Ascending aorta (tissue), 2 donors: ENCODE data around the gene COG5. TPM values are rescaled to one million over a fixed set of nuclear protein-coding genes. Genes with fewer than 3 reads are reported as not detected.

Experiments
- DNase-seq, 2 donors: peaks; one replicate each; pipeline ENCODE4 v3.0.0-alpha.2; 2019; ENCODE audit warnings: low spot score in 2 of 2
- H3K27ac ChIP-seq, 2 donors: fragments of 200-600 bp; sonication (generic); one replicate each; pipeline ENCODE4 v1.5.1; 2016 to 2017; ENCODE audit warnings: mild to moderate bottlenecking in 1 of 2
- H3K27me3 ChIP-seq: fragments of 200-600 bp; sonication (generic); one replicate; pipeline ENCODE4 v1.5.1; 2017
- H3K36me3 ChIP-seq, 2 donors: fragments of 200-600 bp; sonication (generic); one replicate each; pipeline ENCODE4 v1.5.1; 2016
- H3K4me1 ChIP-seq, 2 donors: fragments of 200-600 bp; sonication (generic); one replicate each; pipeline ENCODE4 v1.5.1; 2016 to 2017; ENCODE audit warnings: mild to moderate bottlenecking in 1 of 2
- H3K4me3 ChIP-seq, 2 donors: fragments of 200-600 bp; sonication (generic); one replicate each; pipeline ENCODE4 v1.5.1; 2016 to 2017; ENCODE audit warnings: mild to moderate bottlenecking in 1 of 2
- H3K9me3 ChIP-seq, 2 donors: fragments of 200-600 bp; sonication (generic); one replicate each; pipeline ENCODE4 v1.5.1; 2016
- intact Hi-C: fragments of 100-400 bp; cut with DNase I; formaldehyde crosslinking; loops from one replicate; pipeline ENCODE4 v1.15.1; 2023
- total RNA-seq: library from RNA; depleted of rRNA; stranded (reverse); fragments of >200 nt; gene quantifications from one replicate; pipeline ENCODE4 v1.1.0, GENCODE V29; 2016
- TF ChIP-seq, protein P1 (sequence below), 3 experiments: fragments of 200-600 bp in 2 of 3; fragments of 450-650 bp in 1 of 3; sonication (generic) in 2 of 3; IDR thresholded peaks; one replicate each; pipeline ENCODE4 v1.5.1; 2016 to 2019; ENCODE audit warnings: antibody characterized with exemption in 3 of 3, mild to moderate bottlenecking in 1 of 3, moderate library complexity in 1 of 3

COG5 gene
- total RNA-seq, 1 donor from 2014 or later = 16.8 TPM

DNA sequence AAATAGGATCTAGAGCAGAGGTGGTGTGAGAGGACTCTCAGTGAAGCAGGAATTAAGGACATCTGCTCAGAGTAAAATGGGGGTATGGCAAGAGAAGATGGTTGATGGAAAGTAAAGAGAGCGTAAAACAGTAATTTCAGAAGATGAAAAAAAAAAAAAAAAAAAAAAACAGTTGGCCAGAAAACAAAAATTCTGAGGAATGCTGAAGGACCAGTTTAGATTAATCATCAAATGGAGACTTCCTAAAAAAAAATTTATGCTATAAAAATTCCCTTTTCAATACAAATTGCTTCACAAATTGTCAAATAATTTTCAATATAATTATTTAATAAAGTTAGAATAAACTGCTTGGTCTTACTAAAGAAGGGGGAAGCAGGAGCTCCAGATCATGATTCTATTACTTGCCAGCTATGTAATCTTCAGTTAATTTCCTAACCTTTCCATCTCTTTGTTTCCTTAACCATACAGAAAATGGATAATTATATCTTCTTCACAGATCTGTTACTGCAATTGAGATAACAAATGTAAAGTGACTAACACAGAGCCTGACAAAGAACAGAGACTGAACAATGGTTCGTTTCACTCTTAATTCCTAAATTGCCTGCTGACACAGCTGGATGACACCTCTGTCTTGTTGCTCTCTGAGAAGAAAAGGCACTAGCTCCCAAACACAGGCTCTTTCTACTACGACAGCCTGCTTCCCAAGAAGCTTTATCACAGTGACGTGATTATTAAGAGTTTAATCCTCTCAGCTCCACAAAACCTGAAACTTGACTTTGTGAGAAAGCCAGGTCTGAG is 158.8 kb downstream of the COG5 start:
- intact Hi-C loops = no loop called here
- no peak for DNase-seq
- peaks cover 0 to 4% of the 10 kb centered on the region in 2 donors for H3K36me3 ChIP-seq
- no peaks in the 10 kb centered on the region for H3K9me3 ChIP-seq
- TF ChIP-seq, protein P1, sequence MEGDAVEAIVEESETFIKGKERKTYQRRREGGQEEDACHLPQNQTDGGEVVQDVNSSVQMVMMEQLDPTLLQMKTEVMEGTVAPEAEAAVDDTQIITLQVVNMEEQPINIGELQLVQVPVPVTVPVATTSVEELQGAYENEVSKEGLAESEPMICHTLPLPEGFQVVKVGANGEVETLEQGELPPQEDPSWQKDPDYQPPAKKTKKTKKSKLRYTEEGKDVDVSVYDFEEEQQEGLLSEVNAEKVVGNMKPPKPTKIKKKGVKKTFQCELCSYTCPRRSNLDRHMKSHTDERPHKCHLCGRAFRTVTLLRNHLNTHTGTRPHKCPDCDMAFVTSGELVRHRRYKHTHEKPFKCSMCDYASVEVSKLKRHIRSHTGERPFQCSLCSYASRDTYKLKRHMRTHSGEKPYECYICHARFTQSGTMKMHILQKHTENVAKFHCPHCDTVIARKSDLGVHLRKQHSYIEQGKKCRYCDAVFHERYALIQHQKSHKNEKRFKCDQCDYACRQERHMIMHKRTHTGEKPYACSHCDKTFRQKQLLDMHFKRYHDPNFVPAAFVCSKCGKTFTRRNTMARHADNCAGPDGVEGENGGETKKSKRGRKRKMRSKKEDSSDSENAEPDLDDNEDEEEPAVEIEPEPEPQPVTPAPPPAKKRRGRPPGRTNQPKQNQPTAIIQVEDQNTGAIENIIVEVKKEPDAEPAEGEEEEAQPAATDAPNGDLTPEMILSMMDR (IDR thresholded peaks at IDR 0.05) = no peak
- no peak overlapping the region for H3K27ac ChIP-seq
- H3K27me3 ChIP-seq = no peaks in the 10 kb centered on the region
- no peaks in the 10 kb centered on the region for H3K4me1 ChIP-seq
- H3K4me3 ChIP-seq = no peak overlapping the region

DNA sequence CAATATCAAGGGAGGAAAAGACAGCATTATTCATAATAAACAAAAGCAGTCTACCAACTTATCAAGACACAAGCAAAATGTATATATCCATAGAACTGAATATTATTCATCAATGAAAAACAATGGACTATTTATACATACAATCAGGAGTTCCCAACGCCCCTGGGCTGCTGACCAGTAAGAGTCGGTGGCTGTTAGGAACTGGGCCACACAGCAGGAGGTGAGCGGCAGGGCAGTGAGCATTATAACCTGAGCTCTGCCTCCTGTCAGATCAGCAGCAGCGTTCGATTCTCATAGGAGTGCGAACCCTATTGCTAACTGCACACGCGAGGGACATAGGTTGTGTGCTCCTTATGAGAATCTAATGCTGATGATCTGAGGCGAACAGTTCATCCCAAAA is 165.6 kb downstream of the COG5 start:
- Histone ChIP-seq H3K4me1 (peaks cover 0 to 10% of the 10 kb centered on the region in 2 donors), H3K36me3 (peaks cover 0 to 3% of the 10 kb centered on the region in 2 donors), H3K4me3 (no peak overlapping the region), H3K27ac (no peak overlapping the region), H3K9me3 (no peaks in the 10 kb centered on the region), H3K27me3 (no peaks in the 10 kb centered on the region)
- intact Hi-C loops = loop anchor here (10.0 kb wide), 1 partner anchor 167 kb away; the partner anchor contains the start of genes COG5 and DUS4L
- no peak for DNase-seq
- TF ChIP-seq, protein P1 (IDR thresholded peaks at IDR 0.05) = no peak

DNA sequence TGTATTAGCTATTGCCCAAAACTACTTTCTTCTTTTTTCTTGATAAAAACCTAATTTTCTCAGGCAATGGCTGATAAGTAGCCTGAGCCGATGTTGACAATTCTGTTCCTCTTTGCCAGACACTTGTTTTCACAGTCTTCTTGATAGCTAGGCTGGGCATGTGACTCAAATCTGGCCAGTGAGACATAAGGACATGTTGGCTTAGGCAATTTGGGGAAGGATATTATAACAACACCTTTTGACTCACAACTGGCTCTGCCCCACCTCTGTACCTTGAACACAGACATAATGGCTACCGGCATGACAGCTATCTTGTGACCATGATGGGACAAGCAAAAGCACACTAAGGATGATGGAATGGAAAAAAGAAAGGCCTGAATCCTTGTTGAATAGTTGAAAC is 166.7 kb downstream of the COG5 start:
- TF ChIP-seq, protein P1 (IDR thresholded peaks at IDR 0.05) = no peak
- H3K36me3 ChIP-seq = no peaks in the 10 kb centered on the region
- no peaks in the 10 kb centered on the region for H3K9me3 ChIP-seq
- peak overlapping the region; percentile 49 to 54 for H3K27ac ChIP-seq
- no peaks in the 10 kb centered on the region for H3K27me3 ChIP-seq
- intact Hi-C loops = loop anchor here (10.0 kb wide), 1 partner anchor 168 kb away; the partner anchor contains the start of genes COG5 and DUS4L
- H3K4me3 ChIP-seq = no peak overlapping the region
- peaks cover 0 to 16% of the 10 kb centered on the region in 2 donors for H3K4me1 ChIP-seq
- no peak for DNase-seq

DNA sequence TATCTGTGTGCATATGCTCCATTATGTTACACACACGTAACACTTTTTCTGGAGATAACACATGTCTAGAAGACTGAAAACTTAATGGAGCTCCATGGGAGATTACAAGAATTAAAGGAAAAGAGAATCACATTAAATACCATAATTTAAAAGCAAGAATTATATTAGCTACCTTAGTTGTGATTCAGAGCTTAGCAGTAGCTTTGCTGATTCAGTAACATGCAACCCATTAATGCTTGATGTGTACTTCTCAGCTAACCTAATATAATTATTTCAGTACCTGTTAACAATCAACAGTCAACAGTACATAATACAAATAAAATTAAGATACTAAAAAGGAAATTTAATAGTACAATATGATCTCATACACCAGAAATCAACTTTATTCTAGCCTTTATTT is 167.6 kb downstream of the COG5 start:
- intact Hi-C loops = loop anchor here (10.0 kb wide), 1 partner anchor 169 kb away; the partner anchor contains the start of genes COG5 and DUS4L
- H3K36me3 ChIP-seq = no peaks in the 10 kb centered on the region
- DNase-seq = no peak

DNA sequence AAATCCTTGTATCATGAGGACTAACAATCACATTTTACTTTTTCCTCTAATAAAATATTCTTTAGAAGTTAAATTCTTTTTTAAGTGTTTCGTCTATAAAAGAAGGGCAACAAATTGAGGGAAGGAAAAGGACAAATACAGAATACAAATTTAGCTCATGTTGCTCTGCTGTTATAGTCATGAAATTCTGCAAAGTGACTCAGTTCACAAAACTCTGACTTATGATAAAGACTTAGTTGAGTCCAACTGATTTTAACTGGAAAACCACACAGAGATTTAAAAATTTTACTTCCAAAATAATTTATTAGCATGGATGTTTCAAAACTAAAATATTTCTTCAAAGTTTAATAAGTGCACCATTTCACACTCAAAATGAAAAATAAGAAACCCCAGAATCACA is 168.9 kb downstream of the COG5 start:
- no peaks in the 10 kb centered on the region for H3K27me3 ChIP-seq
- TF ChIP-seq, protein P1 (IDR thresholded peaks at IDR 0.05) = no peak
- peaks cover 0 to 16% of the 10 kb centered on the region in 2 donors for H3K4me1 ChIP-seq
- no peak overlapping the region for H3K4me3 ChIP-seq
- no peaks in the 10 kb centered on the region for H3K9me3 ChIP-seq
- no peaks in the 10 kb centered on the region for H3K36me3 ChIP-seq
- DNase-seq = no peak
- intact Hi-C loops = loop anchor here (10.0 kb wide), 1 partner anchor 170 kb away; the partner anchor contains the start of genes COG5 and DUS4L
- H3K27ac ChIP-seq = peak overlapping the region; percentile 62 to 68

More for the DNA sequence above, 167.6 kb downstream of the COG5 start:
- Histone ChIP-seq H3K4me1 (peaks cover 0 to 16% of the 10 kb centered on the region in 2 donors), H3K9me3 (no peaks in the 10 kb centered on the region), H3K27ac (peak overlapping the region; percentile 49 to 68), H3K27me3 (no peaks in the 10 kb centered on the region), H3K4me3 (no peak overlapping the region)
- TF ChIP-seq, protein P1 (IDR thresholded peaks at IDR 0.05) = no peak
